Testis (tissue), 3 donors: ENCODE data around the gene LRGUK. TPM values are rescaled to one million over a fixed set of nuclear protein-coding genes. Genes with fewer than 3 reads are reported as not detected.

Experiments used
- DNase-seq: peaks from one replicate; pipeline ENCODE4 v3.0.0-alpha.2; 2019
- H3K27ac ChIP-seq, 2 donors: fragments of 200-600 bp; sonication (generic); one replicate each; pipeline ENCODE4 v1.5.1; 2019
- H3K27me3 ChIP-seq: fragments of 200-600 bp; sonication (generic); one replicate; pipeline ENCODE4 v1.5.1; 2019
- H3K36me3 ChIP-seq: fragments of 200-600 bp; sonication (generic); one replicate; pipeline ENCODE4 v1.5.1; 2017; ENCODE audit warnings: low read depth; ENCODE audit errors: missing control alignments
- H3K4me1 ChIP-seq: fragments of 200-600 bp; sonication (generic); one replicate; pipeline ENCODE4 v1.5.1; 2019
- H3K4me3 ChIP-seq, 2 donors: fragments of 200-600 bp; sonication (generic); one replicate each; pipeline ENCODE4 v1.5.1; 2017 to 2019
- H3K9me3 ChIP-seq: fragments of 200-600 bp; sonication (generic); one replicate; pipeline ENCODE4 v1.5.1; 2017
- CTCF ChIP-seq, 3 experiments: fragments of 450-650 bp in 2 of 3; fragments of 200-600 bp in 1 of 3; sonication (generic) in 1 of 3; IDR thresholded peaks; one replicate each; pipeline ENCODE4 v1.5.1; 2016 to 2019; ENCODE audit warnings: antibody characterized with exemption in 3 of 3, mild to moderate bottlenecking in 2 of 3, moderate library complexity in 1 of 3
- POLR2A ChIP-seq: fragments of 450-650 bp; IDR thresholded peaks from one replicate; pipeline ENCODE4 v1.6.1; 2017; ENCODE audit warnings: antibody characterized with exemption, mild to moderate bottlenecking, moderate library complexity
- WGBS, 2 donors: methylation state at CpG; one replicate each; pipeline ENCODE4 v1.1.5; 2018; 5-methylcytosine and 5-hydroxymethylcytosine counted together
- intact Hi-C: fragments of 100-400 bp; cut with DNase I; formaldehyde crosslinking; loops from one replicate; pipeline ENCODE4 v1.15.1; 2023; ENCODE audit warnings: low total_unique reads
- polyA plus RNA-seq: library from polyadenylated mRNA; stranded (reverse); fragments of 350-450 nt; fragmentation: Illumina TruSeq; extraction: RNeasy Lipid Tissue Mini Kit (QIAGEN cat#74804); gene quantifications from one replicate; pipeline ENCODE4 v1.2.3, GENCODE V29; 2014; ENCODE audit warnings: low read depth, low replicate concordance; ENCODE audit not compliant: insufficient read depth
- total RNA-seq, 2 donors: library from RNA; depleted of rRNA; stranded (reverse); fragments of >200 nt; gene quantifications; one replicate each; pipeline ENCODE4 v1.2.3, GENCODE V29; 2016

LRGUK gene
- total and polyA plus RNA-seq, 3 donors from 2014 or later: 9.4 to 16.1 (median 13.0) TPM

GRCh38 chr7:134088199-134088598 lies 38.9 kb upstream of the LRGUK start:
- peaks cover 14% of the 10 kb centered on the region for H3K4me1 ChIP-seq
- H3K9me3 ChIP-seq: no peaks in the 10 kb centered on the region
- H3K4me3 ChIP-seq: no peak overlapping the region
- no peaks in the 10 kb centered on the region for H3K27me3 ChIP-seq
- no peak overlapping the region for H3K27ac ChIP-seq
- TF ChIP-seq CTCF (IDR thresholded peaks at IDR 0.05): no peak
- no peak for TF ChIP-seq POLR2A
- no peaks in the 10 kb centered on the region for H3K36me3 ChIP-seq
- no peak for DNase-seq
- intact Hi-C loops: no loop called here

DNA sequence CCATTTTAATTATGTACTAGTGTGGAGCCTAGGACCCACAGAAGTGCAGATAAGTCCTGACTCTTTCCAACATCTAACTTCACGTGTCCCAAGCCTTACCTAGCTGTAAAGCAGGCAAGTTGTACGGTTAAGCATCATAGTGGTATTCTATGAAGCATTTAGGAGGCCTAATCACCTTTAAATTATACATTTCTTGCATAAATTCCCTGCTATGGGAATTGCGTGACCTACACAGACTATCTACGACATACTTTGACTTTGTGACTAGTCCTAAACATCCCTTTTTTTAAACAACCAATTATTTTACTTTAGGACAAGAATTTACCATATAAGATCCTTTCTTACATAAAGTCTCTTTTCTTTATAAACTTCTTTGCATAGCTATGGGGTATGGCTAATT lies 37.7 kb upstream of the LRGUK start:
- WGBS, 2 donors: 80 to 81% methylated on average over 4 of the region's 4 CpGs
- no peaks in the 10 kb centered on the region for H3K36me3 ChIP-seq
- H3K4me3 ChIP-seq: no peak overlapping the region
- no peak overlapping the region for H3K27ac ChIP-seq
- H3K27me3 ChIP-seq: no peaks in the 10 kb centered on the region
- DNase-seq: no peak
- intact Hi-C loops: no loop called here
- H3K4me1 ChIP-seq: peaks cover 7% of the 10 kb centered on the region
- no peaks in the 10 kb centered on the region for H3K9me3 ChIP-seq
- TF ChIP-seq CTCF (IDR thresholded peaks at IDR 0.05) (no peak), POLR2A (no peak)

DNA sequence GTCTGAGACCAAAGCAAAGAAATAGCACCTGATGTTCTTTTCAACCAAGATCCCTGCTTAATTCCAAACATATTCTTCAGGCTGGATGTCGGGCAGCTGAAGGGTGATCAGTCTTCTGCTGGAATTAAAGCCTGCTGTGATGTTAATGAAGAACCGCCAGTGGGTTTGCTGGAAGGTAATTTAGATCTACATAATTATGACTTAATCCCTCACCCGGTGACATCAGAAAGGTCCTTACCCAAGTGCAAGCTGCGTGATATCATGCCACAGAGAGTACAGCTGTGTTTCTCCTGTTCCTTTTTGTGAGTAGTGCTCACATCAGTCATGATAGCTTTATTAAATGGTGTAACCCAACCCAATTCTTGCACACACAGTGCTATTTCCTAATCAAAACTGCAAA lies 29.1 kb upstream of the LRGUK start:
- H3K27ac ChIP-seq: no peak overlapping the region
- DNase-seq: no peak
- intact Hi-C loops: no loop called here
- 87 to 91% methylated on average over 4 of the region's 4 CpGs for WGBS, 2 donors
- H3K4me1 ChIP-seq: no peaks in the 10 kb centered on the region
- H3K9me3 ChIP-seq: no peaks in the 10 kb centered on the region
- no peaks in the 10 kb centered on the region for H3K27me3 ChIP-seq
- no peak for TF ChIP-seq CTCF (IDR thresholded peaks at IDR 0.05)
- TF ChIP-seq POLR2A: no peak
- no peaks in the 10 kb centered on the region for H3K36me3 ChIP-seq
- no peak overlapping the region for H3K4me3 ChIP-seq

- no peak for TF ChIP-seq POLR2A
- no peak for TF ChIP-seq CTCF (IDR thresholded peaks at IDR 0.05)
- H3K9me3 ChIP-seq: no peaks in the 10 kb centered on the region
- no peaks in the 10 kb centered on the region for H3K4me1 ChIP-seq
- intact Hi-C loops: no loop called here
- H3K4me3 ChIP-seq: no peak overlapping the region
- H3K27me3 ChIP-seq: no peaks in the 10 kb centered on the region
- no peak overlapping the region for H3K27ac ChIP-seq
- no peaks in the 10 kb centered on the region for H3K36me3 ChIP-seq
- WGBS, 2 donors: 15 to 17% methylated on average over 3 of the region's 3 CpGs
- no peak for DNase-seq
Observed at GRCh38 chr7:134101716-134102115, 25.4 kb upstream of the LRGUK start.

DNA sequence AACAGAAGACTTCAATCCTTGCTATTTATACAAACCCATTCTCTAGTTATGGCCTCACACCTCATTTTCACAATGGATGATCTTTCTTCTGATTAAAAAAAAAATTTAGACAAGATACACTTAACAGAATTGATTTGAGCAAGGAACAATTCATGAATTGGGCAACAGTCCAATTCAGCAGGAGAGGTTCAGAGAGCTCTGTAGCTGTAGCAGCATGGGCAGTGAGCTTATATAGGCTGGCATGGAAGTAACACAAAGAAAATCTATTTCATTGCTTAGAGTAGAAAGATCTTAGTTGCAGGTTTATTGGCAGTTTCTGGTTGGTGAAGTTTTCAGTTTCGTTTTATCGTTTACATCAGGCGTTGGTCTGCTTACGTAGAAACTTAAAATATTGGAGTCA lies 23.0 kb upstream of the LRGUK start:
- Histone ChIP-seq H3K27ac (no peak overlapping the region), H3K4me3 (no peak overlapping the region), H3K27me3 (no peaks in the 10 kb centered on the region), H3K36me3 (no peaks in the 10 kb centered on the region), H3K9me3 (no peaks in the 10 kb centered on the region), H3K4me1 (no peaks in the 10 kb centered on the region)
- 93 to 98% methylated on average over 4 of the region's 4 CpGs for WGBS, 2 donors
- intact Hi-C loops: no loop called here
- DNase-seq: no peak
- no peak for TF ChIP-seq POLR2A
- TF ChIP-seq CTCF (IDR thresholded peaks at IDR 0.05): no peak
